VCaP (cell line): ENCODE data around the gene GALNT13.

ENCODE experiments used
- H3K27ac ChIP-seq: fragments of 450-650 bp; 2 replicates; pipeline ENCODE4 v1.5.1; 2017
- CTCF ChIP-seq: fragments of 450-650 bp; conservative IDR thresholded peaks from 2 replicates; pipeline ENCODE4 v1.5.1; 2017; ENCODE audit warnings: mild to moderate bottlenecking, moderate library complexity

GALNT13 gene

GRCh38 chr2:153946036-153946435 lies 74.3 kb downstream of the GALNT13 start:
- TF ChIP-seq CTCF: no peak
- no peak overlapping the region for H3K27ac ChIP-seq

- TF ChIP-seq CTCF: no peak
Observed at GRCh38 chr2:153953761-153954160, 82.0 kb downstream of the GALNT13 start.

GRCh38 chr2:153963256-153963655 lies 91.5 kb downstream of the GALNT13 start:
- no peak overlapping the region for H3K27ac ChIP-seq
- TF ChIP-seq CTCF: no peak

More at GRCh38 chr2:153953761-153954160, 82.0 kb downstream of the GALNT13 start:
- H3K27ac ChIP-seq: no peak overlapping the region

GRCh38 chr2:153967248-153967973 lies 95.7 kb downstream of the GALNT13 start:
- no peak overlapping the region for H3K27ac ChIP-seq
- TF ChIP-seq CTCF: no peak

GRCh38 chr2:153971250-153971649 lies 99.5 kb downstream of the GALNT13 start:
- no peak overlapping the region for H3K27ac ChIP-seq
- TF ChIP-seq CTCF: no peak

GRCh38 chr2:153971855-153972254 lies 100.1 kb downstream of the GALNT13 start:
- no peak overlapping the region for H3K27ac ChIP-seq
- TF ChIP-seq CTCF: no peak; the same call in 1 of the 2 replicates

- no peak overlapping the region for H3K27ac ChIP-seq
Observed at GRCh38 chr2:153972412-153972811, 100.7 kb downstream of the GALNT13 start.

More at GRCh38 chr2:153972412-153972811, 100.7 kb downstream of the GALNT13 start:
- TF ChIP-seq CTCF: no peak
